K562 (cell line): ENCODE results near the gene HOXB8. TPM values are rescaled to one million over a fixed set of nuclear protein-coding genes. Genes with fewer than 3 reads are reported as not detected.

Source experiments
- CBFA2T2 ChIP-seq: fragments of 450-650 bp; conservative IDR thresholded peaks from 2 replicates; pipeline ENCODE4 v1.6.1; 2017; ENCODE audit warnings: mild to moderate bottlenecking
- CBFA2T3 ChIP-seq: fragments of 450-650 bp; IDR thresholded peaks from 2 replicates; pipeline ENCODE4 v1.6.1; 2017
- EGR1 ChIP-seq: fragments of 450-650 bp; conservative IDR thresholded peaks from 2 replicates; pipeline ENCODE4 v1.6.1; 2017; ENCODE audit warnings: mild to moderate bottlenecking
- EP400 ChIP-seq: fragments of 450-650 bp; IDR thresholded peaks from 2 replicates; pipeline ENCODE4 v1.6.1; 2017; ENCODE audit warnings: antibody characterized with exemption, mild to moderate bottlenecking, moderate library complexity
- ETV1 ChIP-seq: fragments of 450-650 bp; conservative IDR thresholded peaks from 2 replicates; pipeline ENCODE4 v1.6.1; 2016; ENCODE audit warnings: missing genetic modification characterization, control low read depth, low read depth, missing compliant biosample characterization
- FOSL1 ChIP-seq: fragments of 200-800 bp; sonication (Bioruptor generic); conservative IDR thresholded peaks from 2 replicates; pipeline ENCODE4 v1.6.1; 2016; ENCODE audit warnings: missing genetic modification characterization, missing compliant biosample characterization
- FOXK1 ChIP-seq: sonication (generic); formaldehyde crosslinking; IDR thresholded peaks from 2 replicates; pipeline ENCODE4 v1.8.0; 2022; ENCODE audit warnings: missing genetic modification reagents, mild to moderate bottlenecking, borderline replicate concordance
- HDAC8 ChIP-seq: fragments of 450-650 bp; IDR thresholded peaks from 2 replicates; pipeline ENCODE4 v1.6.1; 2016; ENCODE audit warnings: mild to moderate bottlenecking, missing genetic modification characterization, moderate library complexity, missing compliant biosample characterization
- MECOM ChIP-seq: fragments of 250-450 bp; sonication (Bioruptor Pico); IDR thresholded peaks from 2 replicates; pipeline ENCODE4 v1.8.0; 2022; ENCODE audit warnings: inconsistent platforms
- NCOA1 ChIP-seq: fragments of 450-650 bp; IDR thresholded peaks from 2 replicates; pipeline ENCODE4 v1.6.1; 2016; ENCODE audit warnings: low read depth
- PTBP1 ChIP-seq: fragments of 200-400 bp; formaldehyde crosslinking; IDR thresholded peaks from 2 replicates; pipeline ENCODE4 v1.6.1; 2017; ENCODE audit warnings: low read depth, low read length
- TBP ChIP-seq: optimal IDR thresholded peaks from 2 replicates; pipeline ENCODE3; 2011; ENCODE audit warnings: low read depth, low read length, improper control_type of control experiment
- ZNF431 ChIP-seq: sonication (generic); formaldehyde crosslinking; IDR thresholded peaks from 2 replicates; pipeline ENCODE4 v1.8.0; 2022; ENCODE audit warnings: mild to moderate bottlenecking, missing genetic modification reagents
- ZNF76 ChIP-seq: fragments of 250-450 bp; sonication (Bioruptor Pico); IDR thresholded peaks from 2 replicates; pipeline ENCODE4 v1.4.0; 2020; ENCODE audit warnings: mild to moderate bottlenecking, moderate library complexity, borderline replicate concordance
- polyA plus RNA-seq, 8 experiments: library from polyadenylated mRNA; depleted of rRNA in 4 of 8; stranded (reverse) in 5 of 8; unstranded in 3 of 8; fragments of >200 nt; fragmentation: Nextera tagmentation in 2 of 8; fragmentation: Illumina TruSeq in 1 of 8; extraction: Ambion mirVana in 2 of 8; extraction: Trizol in 1 of 8; gene quantifications; 2 replicates each; pipeline versions ENCODE4 v1.2.1 to v1.2.3, GENCODE V29; 2011 to 2014; ENCODE audit warnings: inconsistent platforms in 1 of 8, missing spikeins in 1 of 8
- total RNA-seq, 7 experiments: library from RNA; depleted of rRNA in 6 of 7; stranded (reverse); fragments of >200 nt in 6 of 7; fragmentation: Illumina TruSeq in 2 of 7; extraction: Trizol in 2 of 7; gene quantifications; 2 replicates each; pipeline versions ENCODE4 v1.2.1 to v1.2.3, GENCODE V29; 2011 to 2021; ENCODE audit warnings: low replicate concordance in 1 of 7
- TF ChIP-seq, protein P1 (sequence below): fragments of 450-650 bp; formaldehyde crosslinking; IDR thresholded peaks from 2 replicates; pipeline ENCODE4 v1.4.0; 2020; ENCODE audit warnings: mild to moderate bottlenecking, moderate library complexity
- TF ChIP-seq, protein P2 (sequence below): fragments of 250-450 bp; sonication (Bioruptor Pico); IDR thresholded peaks from 2 replicates; pipeline ENCODE4 v1.5.0; 2021; ENCODE audit warnings: mild to moderate bottlenecking, borderline replicate concordance
- TF ChIP-seq, protein P3 (sequence below): fragments of 250-450 bp; sonication (Bioruptor Pico); IDR thresholded peaks from 2 replicates; pipeline ENCODE4 v1.8.0; 2022; ENCODE audit warnings: inconsistent platforms
- TF ChIP-seq, protein P4 (sequence below): fragments of 200-800 bp; sonication (Bioruptor generic); IDR thresholded peaks from 2 replicates; pipeline ENCODE4 v1.6.1; 2017; ENCODE audit warnings: missing genetic modification characterization, missing compliant biosample characterization
- TF ChIP-seq, protein P5 (sequence below), 2 experiments: fragments of 200-800 bp in 1 of 2; sonication (Bioruptor generic) in 1 of 2; sonication (generic) in 1 of 2; formaldehyde crosslinking in 1 of 2; IDR thresholded peaks in 1 of 2; conservative IDR thresholded peaks in 1 of 2; 2 replicates each; pipeline versions ENCODE4 v1.5.0 to v1.6.1; 2016 to 2020; ENCODE audit warnings: missing compliant biosample characterization in 1 of 2, missing genetic modification characterization in 1 of 2, missing genetic modification reagents in 1 of 2

Gene HOXB8
- total and polyA plus RNA-seq, 9 of the 15 experiments (the other 6 are each of a cell fraction or from before 2014, with no cell fraction given) = 0.52 to 23.8 (median 3.6) TPM

DNA sequence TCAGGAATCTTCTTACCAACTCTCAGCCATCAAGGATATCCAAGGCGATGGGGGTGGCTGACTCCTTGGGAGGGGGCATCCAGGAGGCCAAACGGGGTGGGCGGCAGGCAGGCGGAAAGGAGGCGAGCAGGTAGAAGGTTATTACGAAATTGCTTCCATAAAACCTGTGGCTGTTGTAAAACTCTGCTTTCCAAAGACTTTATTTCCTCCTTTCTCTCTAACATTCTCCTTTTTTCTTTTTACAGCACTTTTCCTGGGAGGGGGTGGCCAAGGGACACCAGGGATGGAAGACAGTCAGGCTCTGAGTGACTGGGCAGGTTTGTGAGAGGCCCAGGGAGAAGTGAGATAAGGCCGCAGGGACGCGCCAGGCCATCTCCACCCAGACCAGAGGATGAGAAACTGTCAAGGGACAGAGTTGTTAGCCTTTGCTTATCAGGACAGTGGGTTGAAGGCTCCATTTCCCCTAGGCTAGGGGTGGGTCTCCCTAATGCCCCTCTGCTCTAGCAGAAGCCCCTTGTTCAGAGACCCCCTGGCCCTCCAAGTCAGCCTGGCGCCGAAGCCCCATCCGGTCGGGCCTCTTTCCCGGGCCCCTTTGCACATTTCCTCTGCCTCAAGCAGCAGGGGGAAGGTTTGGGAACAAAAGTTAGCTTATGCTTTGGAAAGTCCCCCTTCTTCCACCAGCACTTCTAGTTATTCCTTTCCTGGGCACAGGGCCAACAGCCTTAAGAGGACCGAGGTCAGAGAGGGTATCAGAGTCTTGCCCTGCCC lies 16.0 kb upstream of the HOXB8 start (continued):
- TF ChIP-seq CBFA2T2 = peak; percentile 65
- TF ChIP-seq HDAC8 = peak; percentile 54; the same call in 1 of the 2 replicates
- peak; percentile 39; the same call in 1 of the 2 replicates for TF ChIP-seq ETV1
- TF ChIP-seq, protein P1, sequence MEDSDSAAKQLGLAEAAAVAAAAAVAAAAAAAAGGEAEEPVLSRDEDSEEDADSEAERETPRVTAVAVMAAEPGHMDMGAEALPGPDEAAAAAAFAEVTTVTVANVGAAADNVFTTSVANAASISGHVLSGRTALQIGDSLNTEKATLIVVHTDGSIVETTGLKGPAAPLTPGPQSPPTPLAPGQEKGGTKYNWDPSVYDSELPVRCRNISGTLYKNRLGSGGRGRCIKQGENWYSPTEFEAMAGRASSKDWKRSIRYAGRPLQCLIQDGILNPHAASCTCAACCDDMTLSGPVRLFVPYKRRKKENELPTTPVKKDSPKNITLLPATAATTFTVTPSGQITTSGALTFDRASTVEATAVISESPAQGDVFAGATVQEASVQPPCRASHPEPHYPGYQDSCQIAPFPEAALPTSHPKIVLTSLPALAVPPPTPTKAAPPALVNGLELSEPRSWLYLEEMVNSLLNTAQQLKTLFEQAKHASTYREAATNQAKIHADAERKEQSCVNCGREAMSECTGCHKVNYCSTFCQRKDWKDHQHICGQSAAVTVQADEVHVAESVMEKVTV (CRISPR knock-in tag) = no peak
- TF ChIP-seq, protein P2, sequence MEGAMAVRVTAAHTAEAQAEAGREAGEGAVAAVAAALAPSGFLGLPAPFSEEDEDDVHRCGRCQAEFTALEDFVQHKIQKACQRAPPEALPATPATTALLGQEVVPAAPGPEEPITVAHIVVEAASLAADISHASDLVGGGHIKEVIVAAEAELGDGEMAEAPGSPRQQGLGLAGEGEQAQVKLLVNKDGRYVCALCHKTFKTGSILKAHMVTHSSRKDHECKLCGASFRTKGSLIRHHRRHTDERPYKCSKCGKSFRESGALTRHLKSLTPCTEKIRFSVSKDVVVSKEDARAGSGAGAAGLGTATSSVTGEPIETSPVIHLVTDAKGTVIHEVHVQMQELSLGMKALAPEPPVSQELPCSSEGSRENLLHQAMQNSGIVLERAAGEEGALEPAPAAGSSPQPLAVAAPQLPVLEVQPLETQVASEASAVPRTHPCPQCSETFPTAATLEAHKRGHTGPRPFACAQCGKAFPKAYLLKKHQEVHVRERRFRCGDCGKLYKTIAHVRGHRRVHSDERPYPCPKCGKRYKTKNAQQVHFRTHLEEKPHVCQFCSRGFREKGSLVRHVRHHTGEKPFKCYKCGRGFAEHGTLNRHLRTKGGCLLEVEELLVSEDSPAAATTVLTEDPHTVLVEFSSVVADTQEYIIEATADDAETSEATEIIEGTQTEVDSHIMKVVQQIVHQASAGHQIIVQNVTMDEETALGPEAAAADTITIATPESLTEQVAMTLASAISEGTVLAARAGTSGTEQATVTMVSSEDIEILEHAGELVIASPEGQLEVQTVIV = 0 out of 2 replicates have a peak, but pooled peaks have one; percentile 25
- TF ChIP-seq, protein P3, sequence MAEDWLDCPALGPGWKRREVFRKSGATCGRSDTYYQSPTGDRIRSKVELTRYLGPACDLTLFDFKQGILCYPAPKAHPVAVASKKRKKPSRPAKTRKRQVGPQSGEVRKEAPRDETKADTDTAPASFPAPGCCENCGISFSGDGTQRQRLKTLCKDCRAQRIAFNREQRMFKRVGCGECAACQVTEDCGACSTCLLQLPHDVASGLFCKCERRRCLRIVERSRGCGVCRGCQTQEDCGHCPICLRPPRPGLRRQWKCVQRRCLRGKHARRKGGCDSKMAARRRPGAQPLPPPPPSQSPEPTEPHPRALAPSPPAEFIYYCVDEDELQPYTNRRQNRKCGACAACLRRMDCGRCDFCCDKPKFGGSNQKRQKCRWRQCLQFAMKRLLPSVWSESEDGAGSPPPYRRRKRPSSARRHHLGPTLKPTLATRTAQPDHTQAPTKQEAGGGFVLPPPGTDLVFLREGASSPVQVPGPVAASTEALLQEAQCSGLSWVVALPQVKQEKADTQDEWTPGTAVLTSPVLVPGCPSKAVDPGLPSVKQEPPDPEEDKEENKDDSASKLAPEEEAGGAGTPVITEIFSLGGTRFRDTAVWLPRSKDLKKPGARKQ (CRISPR knock-in tag) = no peak
- no peak for TF ChIP-seq NCOA1
- peak; percentile 86 for TF ChIP-seq CBFA2T3
- TF ChIP-seq PTBP1 = no peak
- peak; percentile 39; the same call in 1 of the 2 replicates for TF ChIP-seq EP400
- TF ChIP-seq, protein P4, sequence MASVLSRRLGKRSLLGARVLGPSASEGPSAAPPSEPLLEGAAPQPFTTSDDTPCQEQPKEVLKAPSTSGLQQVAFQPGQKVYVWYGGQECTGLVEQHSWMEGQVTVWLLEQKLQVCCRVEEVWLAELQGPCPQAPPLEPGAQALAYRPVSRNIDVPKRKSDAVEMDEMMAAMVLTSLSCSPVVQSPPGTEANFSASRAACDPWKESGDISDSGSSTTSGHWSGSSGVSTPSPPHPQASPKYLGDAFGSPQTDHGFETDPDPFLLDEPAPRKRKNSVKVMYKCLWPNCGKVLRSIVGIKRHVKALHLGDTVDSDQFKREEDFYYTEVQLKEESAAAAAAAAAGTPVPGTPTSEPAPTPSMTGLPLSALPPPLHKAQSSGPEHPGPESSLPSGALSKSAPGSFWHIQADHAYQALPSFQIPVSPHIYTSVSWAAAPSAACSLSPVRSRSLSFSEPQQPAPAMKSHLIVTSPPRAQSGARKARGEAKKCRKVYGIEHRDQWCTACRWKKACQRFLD (CRISPR knock-in tag) = peak; percentile 60; the same call in 1 of the 2 replicates
- TF ChIP-seq, protein P5, sequence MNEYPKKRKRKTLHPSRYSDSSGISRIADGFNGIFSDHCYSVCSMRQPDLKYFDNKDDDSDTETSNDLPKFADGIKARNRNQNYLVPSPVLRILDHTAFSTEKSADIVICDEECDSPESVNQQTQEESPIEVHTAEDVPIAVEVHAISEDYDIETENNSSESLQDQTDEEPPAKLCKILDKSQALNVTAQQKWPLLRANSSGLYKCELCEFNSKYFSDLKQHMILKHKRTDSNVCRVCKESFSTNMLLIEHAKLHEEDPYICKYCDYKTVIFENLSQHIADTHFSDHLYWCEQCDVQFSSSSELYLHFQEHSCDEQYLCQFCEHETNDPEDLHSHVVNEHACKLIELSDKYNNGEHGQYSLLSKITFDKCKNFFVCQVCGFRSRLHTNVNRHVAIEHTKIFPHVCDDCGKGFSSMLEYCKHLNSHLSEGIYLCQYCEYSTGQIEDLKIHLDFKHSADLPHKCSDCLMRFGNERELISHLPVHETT (CRISPR knock-in tag; conservative IDR thresholded peaks at IDR 0.05 in 1 of 2, IDR thresholded peaks at IDR 0.05 in 1 of 2) = 0 out of 4 replicates have a peak, but pooled peaks of 1 of the 2 experiments have one; percentile 56
- no peak for TF ChIP-seq ZNF431 (CRISPR knock-in tag)
- no peak for TF ChIP-seq ZNF76 (CRISPR knock-in tag)
- TF ChIP-seq MECOM (CRISPR knock-in tag) = peak; percentile 97
- TF ChIP-seq EGR1 = peak; percentile 33
- no peak for TF ChIP-seq FOXK1
- peak; percentile 90 for TF ChIP-seq TBP
- TF ChIP-seq FOSL1 (tag) = peak; percentile 51
